ENCODE measurements around the gene SHROOM1.

SHROOM1 gene

GRCh38 chr5:132825033-132825833, 5.2 kb downstream of the SHROOM1 start:
- DNase-seq (ENCODE audit: low spot score) = no peak

GRCh38 chr5:132824426-132824825, 6.0 kb downstream of the SHROOM1 start:
- no peak for DNase-seq (ENCODE audit: low spot score)

GRCh38 chr5:132823481-132824050, 6.9 kb downstream of the SHROOM1 start:
- DNase-seq (ENCODE audit: low spot score) = no peak

- no peak for DNase-seq (ENCODE audit: low spot score)
Observed at GRCh38 chr5:132822650-132823480, 7.6 kb downstream of the SHROOM1 start.

GRCh38 chr5:132821791-132822190, 8.7 kb downstream of the SHROOM1 start:
- no peak for DNase-seq (ENCODE audit: low spot score)

GRCh38 chr5:132821350-132821749, 9.1 kb downstream of the SHROOM1 start:
- no peak for DNase-seq (ENCODE audit: low spot score)

- DNase-seq (ENCODE audit: low spot score) = peak; percentile 91
Observed at GRCh38 chr5:132820162-132820754, 10.2 kb downstream of the SHROOM1 start.

GRCh38 chr5:132819468-132819867, 11.0 kb downstream of the SHROOM1 start:
- no peak for DNase-seq (ENCODE audit: low spot score)

GRCh38 chr5:132817011-132817410, 13.4 kb downstream of the SHROOM1 start:
- no peak for DNase-seq (ENCODE audit: low spot score)

- DNase-seq (ENCODE audit: low spot score) = no peak
Observed at GRCh38 chr5:132816554-132816953, 13.9 kb downstream of the SHROOM1 start.

GRCh38 chr5:132816083-132816482, 14.4 kb downstream of the SHROOM1 start:
- no peak for DNase-seq (ENCODE audit: low spot score)

- DNase-seq (ENCODE audit: low spot score) = peak; percentile 59
Observed at GRCh38 chr5:132815454-132815853, 15.0 kb downstream of the SHROOM1 start.

- DNase-seq (ENCODE audit: low spot score) = no peak
Observed at GRCh38 chr5:132814503-132815294, 15.7 kb downstream of the SHROOM1 start.

GRCh38 chr5:132813599-132814502, 16.6 kb downstream of the SHROOM1 start:
- peak; percentile 50 for DNase-seq (ENCODE audit: low spot score)

GRCh38 chr5:132812781-132813598, 17.5 kb downstream of the SHROOM1 start, which contains the start of gene SOWAHA:
Gene SOWAHA, plus strand, starts transcription at chr5:132813302. Its CDS starts 320 bp downstream, at chr5:132813622.
- DNase-seq (ENCODE audit: low spot score) = no peak

- DNase-seq (ENCODE audit: low spot score) = no peak
Observed at GRCh38 chr5:132812123-132812765, 18.2 kb downstream of the SHROOM1 start.

- DNase-seq (ENCODE audit: low spot score) = no peak
Observed at GRCh38 chr5:132810605-132811004, 19.8 kb downstream of the SHROOM1 start.

GRCh38 chr5:132808866-132809265, 21.6 kb downstream of the SHROOM1 start:
- no peak for DNase-seq (ENCODE audit: low spot score)

GRCh38 chr5:132808448-132808847, 22.0 kb downstream of the SHROOM1 start:
- DNase-seq (ENCODE audit: low spot score) = no peak

Measured in GM03348 (cell line).